ENCODE results near the gene AGPS. TPM values are rescaled to one million over a fixed set of nuclear protein-coding genes. Genes with fewer than 3 reads are reported as not detected.

The AGPS gene
- polyA plus RNA-seq, 1 experiment = 6.9 TPM

GRCh38 chr2:177379354-177379753, 13.2 kb upstream of the AGPS start:
- no peak overlapping the region for H3K4me3 ChIP-seq (ENCODE audit: low read depth, low read length)
- no peak for TF ChIP-seq CTCF (IDR thresholded peaks at IDR 0.05; ENCODE audit: insufficient read depth, low read depth, low read length)
- no peaks in the 10 kb centered on the region for H3K36me3 ChIP-seq (ENCODE audit: control insufficient read depth, insufficient read depth, low read length)
- H3K27me3 ChIP-seq (ENCODE audit: control insufficient read depth, insufficient read depth, low read length) = no peaks in the 10 kb centered on the region
- ChIA-PET CTCF (interaction anchor here (1.0 kb wide), 1 partner anchor 27 kb away, joined by 3 read pairs; no protein-coding TSS in a partner anchor), POLR2A (no interaction called here)
- DNase-seq (ENCODE audit: low read depth) = no peak

DNA sequence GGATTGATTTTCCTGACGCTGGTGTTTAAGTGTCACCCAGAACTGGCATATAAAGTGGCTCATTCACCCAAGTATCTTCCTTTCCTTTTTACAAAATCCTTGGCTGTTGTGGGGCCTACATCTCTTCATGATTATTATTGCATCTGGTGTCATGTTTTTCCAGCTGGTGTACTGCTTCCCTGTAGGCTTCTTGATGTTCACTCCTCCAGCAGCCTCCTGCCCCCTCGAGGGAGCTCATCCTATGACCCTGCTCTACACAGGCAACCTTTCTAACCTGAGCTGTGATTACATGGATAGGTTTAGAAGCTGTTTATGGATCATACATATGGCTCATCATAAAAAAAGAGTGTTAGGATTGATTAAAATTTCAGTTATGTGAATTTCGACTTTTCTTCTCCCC, 12.4 kb upstream of the AGPS start:
- POLR2A ChIA-PET = no interaction called here
- TF ChIP-seq CTCF (IDR thresholded peaks at IDR 0.05; ENCODE audit: insufficient read depth, low read depth, low read length) = no peak
- H3K4me3 ChIP-seq (ENCODE audit: low read depth, low read length) = no peak overlapping the region
- CTCF ChIA-PET = interaction anchor here (1.0 to 2.0 kb wide), 5 partner anchors 12 to 28 kb away, joined by 3 to 8 read pairs (median 4); partner anchors contain the start of gene AGPS
- no peaks in the 10 kb centered on the region for H3K36me3 ChIP-seq (ENCODE audit: control insufficient read depth, insufficient read depth, low read length)
- no peaks in the 10 kb centered on the region for H3K27me3 ChIP-seq (ENCODE audit: control insufficient read depth, insufficient read depth, low read length)
- DNase-seq (ENCODE audit: low read depth) = no peak

DNA sequence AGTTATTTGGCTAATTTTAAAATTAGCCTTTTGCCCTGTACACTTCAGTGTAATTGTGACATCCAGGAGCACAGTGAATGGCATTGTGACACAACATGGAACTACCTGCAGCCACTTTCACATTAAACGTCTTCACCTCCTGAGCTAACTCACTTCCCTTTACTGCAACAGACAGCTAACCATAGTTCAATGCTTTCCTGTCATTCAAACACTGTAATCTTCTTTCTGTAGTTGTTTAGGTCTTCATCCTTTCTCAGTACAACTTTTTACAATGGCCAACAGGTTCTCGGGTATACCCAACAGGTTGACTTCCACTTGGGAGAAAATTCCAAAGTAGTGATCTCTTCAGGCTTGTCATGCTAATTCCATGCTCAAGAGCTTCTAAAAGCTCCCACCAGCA, 8.6 kb upstream of the AGPS start:
- no peaks in the 10 kb centered on the region for H3K36me3 ChIP-seq (ENCODE audit: control insufficient read depth, insufficient read depth, low read length)
- H3K4me3 ChIP-seq (ENCODE audit: low read depth, low read length) = no peak overlapping the region
- TF ChIP-seq CTCF (IDR thresholded peaks at IDR 0.05; ENCODE audit: insufficient read depth, low read depth, low read length) = no peak
- H3K27me3 ChIP-seq (ENCODE audit: control insufficient read depth, insufficient read depth, low read length) = no peaks in the 10 kb centered on the region
- POLR2A ChIA-PET = no interaction called here
- CTCF ChIA-PET = interaction anchor here (1.0 kb wide), 1 partner anchor 17 kb away, joined by 4 read pairs; no protein-coding TSS in a partner anchor
- no peak for DNase-seq (ENCODE audit: low read depth)

DNA sequence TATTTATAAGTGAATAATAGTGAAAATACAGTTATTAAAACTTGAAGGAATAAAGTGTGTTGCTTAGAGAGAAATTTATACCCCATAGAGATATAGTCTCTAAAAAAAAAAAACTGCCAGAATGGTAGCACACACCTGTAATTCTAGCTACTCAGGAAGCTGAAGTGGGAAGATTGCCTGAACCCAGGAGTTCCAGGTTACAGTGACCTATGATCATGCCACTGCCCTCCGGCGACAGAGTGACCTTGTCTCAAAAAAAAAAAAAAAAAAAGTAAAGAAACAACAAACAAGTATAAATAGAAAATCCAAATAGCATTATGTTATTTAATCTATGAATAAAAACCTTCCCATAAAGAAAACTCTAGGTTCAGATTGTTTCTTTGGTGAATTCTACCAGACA, 7.4 kb upstream of the AGPS start:
- DNase-seq (ENCODE audit: low read depth) = no peak
- CTCF ChIA-PET = no interaction called here
- Histone ChIP-seq H3K36me3 (ENCODE audit: control insufficient read depth, insufficient read depth, low read length) (no peaks in the 10 kb centered on the region), H3K27me3 (ENCODE audit: control insufficient read depth, insufficient read depth, low read length) (no peaks in the 10 kb centered on the region), H3K4me3 (ENCODE audit: low read depth, low read length) (no peak overlapping the region)
- POLR2A ChIA-PET = no interaction called here
- no peak for TF ChIP-seq CTCF (IDR thresholded peaks at IDR 0.05; ENCODE audit: insufficient read depth, low read depth, low read length)

- Histone ChIP-seq H3K4me3 (ENCODE audit: low read depth, low read length) (peak overlapping the region; percentile 72), H3K36me3 (ENCODE audit: control insufficient read depth, insufficient read depth, low read length) (no peaks in the 10 kb centered on the region), H3K27me3 (ENCODE audit: control insufficient read depth, insufficient read depth, low read length) (no peaks in the 10 kb centered on the region)
- TF ChIP-seq CTCF (IDR thresholded peaks at IDR 0.05; ENCODE audit: insufficient read depth, low read depth, low read length) = no peak
- DNase-seq (ENCODE audit: low read depth) = no peak
- ChIA-PET CTCF (interaction anchor here (0.8 to 1.7 kb wide), 5 partner anchors 11 to 227 kb away, joined by 3 to 8 read pairs (median 5); no protein-coding TSS in a partner anchor), POLR2A (no interaction called here)
These were observed 676 bp upstream of the AGPS start for GRCh38 chr2:177391822-177392372.
